TTC549 (cell line): ENCODE results near the gene MYL7.

Source experiments
- FAIRE-seq: peaks from 2 replicates; lab custom pipeline; 2012; peaks lifted over from hg19 to GRCh38; lab: Jason Lieb, UNC

The MYL7 gene

DNA sequence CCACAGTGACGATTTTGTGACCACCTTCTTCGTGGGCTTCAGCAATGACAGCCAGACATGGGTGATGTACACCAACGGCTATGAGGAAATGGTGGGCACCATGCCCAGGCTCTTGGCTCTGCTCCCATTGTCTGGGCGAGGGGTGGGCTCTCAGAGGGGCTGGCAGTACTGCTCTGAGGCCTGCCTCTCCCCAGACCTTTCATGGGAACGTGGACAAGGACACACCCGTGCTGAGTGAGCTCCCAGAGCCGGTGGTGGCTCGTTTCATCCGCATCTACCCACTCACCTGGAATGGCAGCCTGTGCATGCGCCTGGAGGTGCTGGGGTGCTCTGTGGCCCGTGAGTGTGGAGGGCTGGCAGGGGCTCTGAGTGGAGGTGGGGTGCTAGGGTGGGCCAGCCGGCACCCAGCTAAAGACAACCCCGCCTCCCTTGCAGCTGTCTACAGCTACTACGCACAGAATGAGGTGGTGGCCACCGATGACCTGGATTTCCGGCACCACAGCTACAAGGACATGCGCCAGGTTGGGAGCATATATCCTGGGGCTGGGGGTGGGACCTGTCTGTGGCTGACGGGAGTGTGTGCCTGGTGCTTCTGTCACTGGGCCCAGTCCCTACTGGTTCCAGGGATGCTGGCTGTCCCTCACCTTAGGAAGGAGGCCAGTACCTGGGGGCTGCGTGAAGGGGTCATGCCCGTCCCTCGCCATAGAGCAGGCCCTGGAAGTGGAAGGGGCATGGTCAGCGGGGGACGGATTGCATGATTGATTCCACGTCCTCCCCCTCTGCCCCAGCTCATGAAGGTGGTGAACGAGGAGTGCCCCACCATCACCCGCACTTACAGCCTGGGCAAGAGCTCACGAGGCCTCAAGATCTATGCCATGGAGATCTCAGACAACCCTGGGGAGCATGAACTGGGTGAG lies 30.2 kb downstream of the MYL7 start:
- no peak for FAIRE-seq

DNA sequence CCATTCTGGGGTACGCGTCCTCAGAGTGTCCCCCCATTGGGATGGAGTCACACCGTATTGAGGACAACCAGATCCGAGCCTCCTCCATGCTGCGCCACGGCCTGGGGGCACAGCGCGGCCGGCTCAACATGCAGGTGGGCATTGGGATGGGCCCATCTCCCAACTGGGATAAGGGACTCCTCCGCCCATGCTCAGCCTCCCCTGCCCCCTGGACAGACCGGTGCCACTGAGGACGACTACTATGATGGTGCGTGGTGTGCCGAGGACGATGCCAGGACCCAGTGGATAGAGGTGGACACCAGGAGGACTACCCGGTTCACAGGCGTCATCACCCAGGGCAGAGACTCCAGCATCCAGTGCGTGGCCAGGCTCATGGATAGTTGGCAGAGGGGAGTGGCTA lies 31.1 kb downstream of the MYL7 start:
- FAIRE-seq = no peak

DNA sequence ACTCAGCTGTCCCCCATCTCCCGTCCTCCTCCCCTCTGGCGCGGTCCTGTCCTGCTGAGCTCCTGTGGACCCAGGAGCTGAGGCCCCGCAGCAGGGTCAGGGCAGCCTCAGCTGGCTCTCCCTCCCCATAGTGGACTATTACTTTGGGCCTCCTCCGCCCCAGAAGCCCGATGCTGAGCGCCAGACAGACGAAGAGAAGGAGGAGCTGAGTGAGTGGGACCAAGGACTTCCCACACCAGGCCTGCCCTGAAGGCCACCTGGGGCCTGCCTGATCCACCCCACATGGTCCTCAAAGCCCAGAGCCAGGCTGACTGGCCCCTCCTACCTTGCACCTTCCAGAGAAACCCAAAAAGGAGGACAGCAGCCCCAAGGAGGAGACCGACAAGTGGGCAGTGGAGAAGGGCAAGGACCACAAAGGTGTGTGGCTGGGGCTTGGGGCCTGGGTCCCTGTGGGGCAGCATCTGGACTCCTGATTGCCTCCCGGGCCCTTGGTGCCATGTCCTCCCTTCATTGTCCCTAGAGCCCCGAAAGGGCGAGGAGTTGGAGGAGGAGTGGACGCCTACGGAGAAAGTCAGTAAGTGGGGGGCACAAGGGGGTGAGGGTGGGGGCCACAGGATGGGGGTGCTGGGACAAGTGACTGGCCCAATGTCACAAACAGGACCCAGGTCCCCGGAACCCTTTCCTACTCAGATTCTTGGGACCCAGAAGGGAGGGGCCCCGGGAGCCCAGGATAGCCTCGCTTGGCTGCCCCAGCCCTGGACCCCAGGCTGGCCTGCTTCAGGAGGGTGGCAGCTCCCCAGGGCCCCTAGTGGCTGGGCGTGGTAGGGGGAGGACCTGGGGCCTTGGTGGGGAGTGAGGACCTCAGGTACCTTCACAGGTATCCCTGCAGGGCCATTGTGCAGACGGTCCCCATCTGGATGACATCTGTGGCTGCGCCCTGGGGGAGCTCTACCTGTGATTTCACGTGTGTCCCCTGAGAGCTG lies 32.1 kb downstream of the MYL7 start:
- no peak for FAIRE-seq

DNA sequence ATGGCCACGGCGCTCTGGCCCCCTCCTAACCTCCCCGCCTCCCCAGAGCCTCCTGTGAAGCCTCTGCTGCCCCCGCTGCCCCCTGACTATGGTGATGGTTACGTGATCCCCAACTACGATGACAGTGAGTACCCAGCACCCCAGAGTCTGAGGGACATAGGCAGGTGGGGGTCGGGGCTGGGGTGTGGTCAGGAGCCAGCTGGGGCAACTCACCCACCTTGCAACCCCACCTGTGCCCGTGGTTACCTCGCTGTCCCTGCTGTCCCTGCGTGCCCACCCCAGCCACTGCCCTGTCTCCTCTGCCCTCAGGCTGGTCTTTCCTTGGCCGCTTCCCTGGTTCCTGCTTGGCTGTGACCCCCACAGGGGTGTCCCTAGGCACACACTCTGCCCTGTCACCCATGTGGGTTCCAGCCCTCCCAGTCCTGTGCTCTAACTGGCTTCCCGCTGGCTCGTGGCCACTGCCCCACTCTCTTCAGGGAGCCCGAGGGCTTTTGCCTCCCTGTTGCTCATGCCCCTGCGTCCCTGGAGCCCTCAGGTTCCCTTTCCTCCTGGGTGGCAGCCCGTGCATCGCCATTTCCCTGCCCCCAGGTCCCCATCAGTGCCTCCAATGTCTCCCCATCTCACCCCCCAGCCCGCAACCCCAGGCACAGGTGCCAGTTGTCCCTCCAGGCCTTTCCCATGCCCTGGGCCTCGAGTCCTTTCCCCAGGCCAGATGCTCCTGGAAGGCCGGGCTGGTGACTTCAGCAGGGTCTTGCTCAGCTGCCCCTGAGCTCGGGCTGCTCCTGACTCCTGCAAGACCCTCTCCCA lies 33.0 kb downstream of the MYL7 start:
- FAIRE-seq = no peak

DNA sequence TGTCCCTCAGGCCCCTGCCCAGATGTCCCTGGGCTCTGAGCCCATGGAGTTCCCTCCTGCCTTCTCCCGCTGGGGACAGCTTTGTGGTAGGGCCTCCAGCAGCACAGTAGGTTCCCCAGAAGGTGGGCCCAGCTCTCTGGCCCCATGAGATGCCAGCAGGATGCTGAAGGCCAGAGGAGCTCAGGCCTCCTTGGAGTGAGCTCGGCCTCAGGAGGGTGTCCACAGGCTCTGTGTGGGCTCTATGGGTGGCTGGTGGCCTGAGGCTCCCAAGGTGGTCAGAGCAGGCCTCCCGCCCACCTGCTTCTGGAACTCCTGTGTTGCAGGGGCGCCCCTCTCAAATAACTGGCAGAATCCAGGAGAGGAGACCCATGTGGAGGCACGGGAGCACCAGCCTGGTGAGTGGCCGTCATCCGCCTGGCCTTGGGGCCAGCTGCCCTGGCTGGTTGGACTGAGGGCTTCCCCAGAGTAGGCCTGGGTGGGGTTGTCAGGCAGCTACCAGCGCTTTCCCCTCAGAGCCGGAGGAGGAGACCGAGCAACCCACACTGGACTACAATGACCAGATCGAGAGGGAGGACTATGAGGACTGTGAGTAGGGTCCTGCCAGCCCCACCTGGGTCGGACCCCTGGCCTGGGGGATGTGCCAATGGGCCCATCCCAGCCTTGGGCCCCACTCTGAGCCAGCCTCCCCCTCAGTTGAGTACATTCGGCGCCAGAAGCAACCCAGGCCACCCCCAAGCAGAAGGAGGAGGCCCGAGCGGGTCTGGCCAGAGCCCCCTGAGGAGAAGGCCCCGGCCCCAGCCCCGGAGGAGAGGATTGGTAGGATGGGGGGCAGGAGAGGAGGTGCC lies 33.8 kb downstream of the MYL7 start:
- FAIRE-seq = no peak

DNA sequence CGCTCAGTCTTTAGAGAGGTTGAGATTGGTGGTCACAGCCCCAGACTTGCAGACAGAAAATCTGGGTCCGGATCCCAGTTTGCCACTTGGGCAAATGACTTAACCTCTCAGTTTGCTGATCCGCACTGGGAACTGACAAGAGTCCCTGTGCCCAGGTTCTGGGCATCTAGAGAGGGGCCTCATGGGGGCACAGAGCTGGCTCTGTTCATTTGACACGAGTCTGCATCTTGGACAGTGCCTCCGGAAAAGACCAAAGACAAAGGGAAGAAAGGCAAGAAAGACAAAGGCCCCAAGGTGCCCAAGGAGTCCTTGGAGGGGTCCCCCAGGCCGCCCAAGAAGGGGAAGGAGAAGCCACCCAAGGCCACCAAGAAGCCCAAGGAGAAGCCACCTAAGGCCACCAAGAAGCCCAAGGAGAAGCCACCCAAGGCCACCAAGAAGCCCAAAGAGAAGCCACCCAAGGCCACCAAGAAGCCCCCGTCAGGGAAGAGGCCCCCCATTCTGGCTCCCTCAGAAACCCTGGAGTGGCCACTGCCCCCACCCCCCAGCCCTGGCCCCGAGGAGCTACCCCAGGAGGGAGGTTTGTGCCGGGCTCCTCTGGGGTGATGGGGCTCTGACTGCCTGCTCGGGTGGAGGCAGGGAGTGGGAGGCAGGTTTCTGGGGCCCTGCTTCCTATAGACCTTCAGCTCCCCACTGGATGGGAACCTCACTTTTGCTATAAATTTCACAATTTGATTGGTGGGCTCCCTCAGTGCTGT lies 34.6 kb downstream of the MYL7 start:
- no peak for FAIRE-seq

DNA sequence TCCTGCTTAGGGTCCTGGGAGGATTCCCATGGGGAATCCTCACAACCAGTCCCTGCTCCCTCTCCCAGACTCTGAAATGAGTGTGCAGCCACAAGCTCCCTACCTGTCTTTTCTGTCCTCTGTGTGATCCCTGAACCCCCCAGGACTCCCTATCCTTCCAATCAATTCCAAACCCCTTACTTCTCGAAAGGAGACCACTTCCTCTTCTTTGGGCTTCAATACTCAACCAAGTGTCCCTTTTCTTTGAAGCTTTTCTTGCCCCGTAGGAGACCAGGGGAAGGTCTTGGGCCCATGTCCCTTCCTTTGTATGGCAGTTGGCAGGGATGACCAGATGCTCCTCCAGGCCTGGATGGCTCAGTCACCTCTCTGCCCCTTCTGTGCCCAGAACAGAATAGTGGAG lies 35.3 kb downstream of the MYL7 start:
- no peak for FAIRE-seq

DNA sequence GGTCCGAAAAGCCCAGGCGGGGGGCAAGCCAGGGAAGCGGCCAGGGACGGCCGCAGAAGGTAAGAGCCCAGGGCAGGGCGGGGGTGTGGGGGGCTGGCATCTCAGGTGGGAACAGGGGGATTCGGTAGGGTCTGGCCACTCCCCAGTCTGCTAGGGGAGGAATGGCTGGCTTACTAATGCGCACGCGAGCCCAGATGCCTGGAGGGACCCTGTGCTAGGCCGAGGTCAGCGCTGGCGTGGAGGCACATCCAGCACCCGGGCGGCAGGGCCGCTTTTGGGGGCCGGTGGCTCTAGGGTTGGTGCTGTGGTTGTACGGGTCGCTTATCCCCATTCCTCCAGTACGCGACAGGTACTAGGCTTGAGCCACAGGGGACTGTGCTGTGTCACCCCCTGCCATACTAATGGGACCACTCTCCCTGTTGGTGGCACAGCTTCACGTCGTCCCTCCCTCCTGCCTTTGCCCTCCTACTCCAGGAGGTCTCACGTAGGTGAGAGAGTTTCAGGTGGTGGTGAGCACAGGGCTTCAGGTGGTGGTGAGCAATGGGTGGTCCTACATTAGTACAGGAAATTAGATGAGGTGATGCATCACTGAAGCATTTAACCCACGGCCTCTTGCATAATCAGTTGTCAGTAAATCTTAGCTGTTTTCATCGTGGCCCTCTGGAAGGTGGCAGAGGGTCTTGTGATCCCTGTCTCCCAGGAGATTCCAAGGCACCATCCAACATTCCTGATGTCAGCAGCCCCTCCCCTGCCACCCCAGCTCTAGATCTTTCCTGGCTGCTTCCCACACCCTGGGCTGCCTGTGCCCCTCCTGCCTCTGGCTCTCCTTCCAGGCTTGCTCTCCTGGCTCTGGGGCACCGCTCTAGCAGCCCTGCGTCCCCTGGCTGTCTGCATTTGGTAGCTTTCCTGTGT lies 36.0 kb downstream of the MYL7 start:
- FAIRE-seq = no peak

DNA sequence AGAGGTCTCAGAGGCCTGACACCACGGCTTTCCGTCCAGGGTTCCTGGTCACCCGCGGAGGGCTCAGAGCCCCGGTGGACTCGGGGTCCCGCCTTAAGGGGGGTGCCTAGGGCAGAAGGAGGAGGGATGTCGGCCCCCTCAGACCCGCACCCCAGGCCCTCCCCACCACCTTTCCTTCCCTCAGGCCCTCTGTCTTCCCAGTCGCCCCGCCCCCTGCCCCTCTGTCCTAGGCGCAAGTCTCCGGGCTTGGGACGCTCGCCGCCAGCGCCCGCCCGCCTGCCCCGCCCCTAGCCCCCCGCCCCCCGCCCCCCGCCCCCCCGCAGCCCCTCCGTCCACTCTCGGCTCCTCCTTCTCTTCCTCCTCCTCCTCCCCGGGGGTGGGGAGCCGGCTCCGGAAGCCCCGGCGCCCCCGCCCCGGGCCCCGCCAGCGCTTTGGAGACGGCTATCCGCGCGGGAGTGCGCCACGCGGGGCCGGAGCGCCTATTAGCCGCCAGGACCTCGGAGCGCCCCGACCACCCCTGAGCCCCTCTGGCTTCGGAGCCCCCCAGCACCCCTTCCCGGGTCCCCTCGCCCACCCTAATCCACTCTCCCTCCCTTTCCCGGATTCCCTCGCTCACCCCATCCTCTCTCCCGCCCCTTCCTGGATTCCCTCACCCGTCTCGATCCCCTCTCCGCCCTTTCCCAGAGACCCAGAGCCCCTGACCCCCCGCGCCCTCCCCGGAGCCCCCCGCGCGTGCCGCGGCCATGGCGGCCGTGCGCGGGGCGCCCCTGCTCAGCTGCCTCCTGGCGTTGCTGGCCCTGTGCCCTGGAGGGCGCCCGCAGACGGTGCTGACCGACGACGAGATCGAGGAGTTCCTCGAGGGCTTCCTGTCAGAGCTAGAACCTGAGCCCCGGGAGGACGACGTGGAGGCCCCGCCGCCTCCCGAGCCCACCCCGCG lies 36.9 kb downstream of the MYL7 start, which contains the start of gene AEBP1:
TSS of gene AEBP1 (plus strand) at position 423 of the 937 bp plus-strand sequence. CDS start at position 744, 321 bp downstream.
- no peak for FAIRE-seq

DNA sequence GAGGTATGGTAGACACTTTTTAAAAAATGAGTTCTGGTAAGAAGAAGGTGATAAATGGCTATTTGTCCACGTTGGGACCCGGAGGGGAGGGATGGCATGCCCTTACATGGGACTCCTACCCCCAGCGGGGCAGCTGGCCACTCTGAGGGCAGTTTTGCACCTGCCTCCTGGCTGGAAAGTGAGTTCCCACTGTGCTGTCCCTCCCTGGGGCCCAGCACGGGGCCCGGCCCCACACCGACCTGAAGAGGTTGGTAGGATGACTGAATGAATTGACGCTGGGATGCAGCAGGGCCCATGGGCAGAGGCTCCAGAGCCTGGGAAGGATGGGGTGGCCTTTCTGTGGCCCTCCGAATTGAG lies 37.6 kb downstream of the MYL7 start:
- no peak for FAIRE-seq

DNA sequence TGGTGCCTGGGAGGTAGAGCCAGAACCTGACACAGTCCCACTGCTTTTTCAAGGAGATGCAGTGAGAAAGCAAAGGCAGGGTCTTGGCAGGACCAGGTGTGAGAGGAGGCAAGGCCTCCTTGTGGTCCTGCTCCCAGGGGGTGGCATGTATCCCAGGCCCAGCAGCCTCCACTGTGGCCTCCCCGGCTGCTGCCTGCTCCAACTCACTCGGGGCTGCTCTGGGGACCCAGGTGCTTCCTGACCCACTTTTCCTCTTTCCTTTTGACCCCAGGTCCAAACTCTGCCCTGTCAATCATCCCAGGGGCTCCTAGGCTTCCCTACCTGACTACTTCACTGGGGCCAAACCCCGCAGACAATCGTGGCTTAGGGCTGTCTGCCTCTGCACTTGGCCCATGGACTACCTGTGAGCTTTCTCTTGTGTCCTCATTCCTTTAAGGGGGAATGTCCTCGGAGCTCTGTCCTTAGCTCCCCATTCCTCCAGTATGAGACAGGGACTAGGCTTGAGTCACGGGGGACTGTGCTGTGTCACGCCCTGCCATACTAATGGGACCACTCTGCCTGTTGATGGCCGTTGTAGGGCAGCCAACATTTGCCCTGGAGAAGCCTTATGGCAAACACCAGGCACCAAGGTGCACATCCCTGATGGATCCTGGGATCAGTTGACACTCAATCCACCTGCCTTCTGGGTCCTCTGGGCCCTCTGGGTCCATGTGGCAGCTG lies 38.1 kb downstream of the MYL7 start:
- FAIRE-seq = no peak

DNA sequence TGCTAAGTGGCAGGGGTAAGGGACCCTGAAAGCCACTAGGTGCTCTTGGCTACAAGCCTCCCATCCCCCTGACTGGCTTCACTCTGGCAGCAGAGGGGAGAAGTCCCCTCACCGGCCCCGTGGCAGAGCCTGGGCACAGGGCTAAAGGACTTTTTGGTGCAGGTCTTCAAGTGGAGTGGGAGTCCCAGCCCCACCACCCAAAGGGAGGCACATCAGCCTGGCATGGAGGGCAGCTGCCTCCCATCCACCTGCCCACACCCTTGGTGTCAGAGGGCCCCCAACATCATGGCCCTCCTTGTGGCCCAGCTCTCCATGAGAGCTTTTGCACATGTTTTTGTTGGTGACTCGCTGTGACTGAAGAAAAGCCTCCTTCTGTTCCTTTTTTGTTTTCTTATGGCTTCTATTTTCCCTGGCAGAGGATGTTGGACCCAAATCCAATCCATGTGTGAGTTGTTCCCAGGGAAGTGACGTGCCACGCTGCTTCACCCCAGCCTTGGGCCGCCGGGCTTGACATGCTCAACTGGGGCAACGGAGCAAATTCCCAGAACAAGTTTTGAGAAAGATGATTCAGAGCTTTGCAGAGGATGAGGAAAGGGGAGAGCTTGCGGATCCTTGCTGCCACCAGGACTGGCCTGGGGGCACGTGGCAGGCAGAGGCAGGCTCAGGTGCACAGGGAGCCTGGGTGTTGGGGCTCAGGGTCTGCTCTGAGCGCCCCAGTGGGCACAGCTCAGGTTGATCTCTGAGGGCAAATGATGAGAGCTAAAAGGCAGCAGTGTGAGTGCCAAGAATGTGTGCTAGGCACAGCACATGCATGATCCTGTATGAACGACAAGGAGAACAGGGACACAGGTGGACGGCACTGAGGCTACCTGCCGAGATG lies 38.9 kb downstream of the MYL7 start:
- no peak for FAIRE-seq

DNA sequence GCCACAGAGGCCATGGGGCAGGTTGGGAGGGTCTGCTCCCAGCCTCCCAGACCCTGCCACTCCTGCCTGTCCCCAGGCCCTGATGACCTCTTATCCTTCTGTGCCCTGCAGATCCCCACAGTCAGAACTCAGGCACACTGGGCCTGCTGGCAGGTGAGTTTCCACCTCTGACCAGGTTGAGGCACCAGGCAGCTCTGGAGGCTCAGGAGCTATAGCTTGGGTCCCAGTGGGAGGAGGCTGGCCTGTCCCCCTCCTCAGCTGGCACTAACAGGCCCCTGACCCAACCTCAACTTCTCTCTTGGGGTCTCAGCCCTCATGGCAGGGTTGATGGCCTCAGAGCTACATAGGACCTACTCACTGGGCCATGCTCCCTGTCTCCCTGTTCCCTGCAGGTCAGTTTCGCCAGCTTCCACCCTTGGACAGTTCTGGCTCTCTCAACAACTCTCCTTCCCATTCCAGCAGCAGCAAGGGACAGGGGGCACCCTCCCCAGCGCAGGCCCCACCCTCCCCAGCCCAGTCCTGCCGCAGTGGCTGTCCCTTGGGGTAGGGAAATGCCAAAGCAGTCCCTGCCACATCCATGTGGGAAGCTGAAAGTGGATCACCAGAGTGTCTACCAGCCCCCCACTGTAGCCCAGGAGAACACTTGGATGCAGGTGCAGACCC lies 39.7 kb downstream of the MYL7 start:
- no peak for FAIRE-seq

DNA sequence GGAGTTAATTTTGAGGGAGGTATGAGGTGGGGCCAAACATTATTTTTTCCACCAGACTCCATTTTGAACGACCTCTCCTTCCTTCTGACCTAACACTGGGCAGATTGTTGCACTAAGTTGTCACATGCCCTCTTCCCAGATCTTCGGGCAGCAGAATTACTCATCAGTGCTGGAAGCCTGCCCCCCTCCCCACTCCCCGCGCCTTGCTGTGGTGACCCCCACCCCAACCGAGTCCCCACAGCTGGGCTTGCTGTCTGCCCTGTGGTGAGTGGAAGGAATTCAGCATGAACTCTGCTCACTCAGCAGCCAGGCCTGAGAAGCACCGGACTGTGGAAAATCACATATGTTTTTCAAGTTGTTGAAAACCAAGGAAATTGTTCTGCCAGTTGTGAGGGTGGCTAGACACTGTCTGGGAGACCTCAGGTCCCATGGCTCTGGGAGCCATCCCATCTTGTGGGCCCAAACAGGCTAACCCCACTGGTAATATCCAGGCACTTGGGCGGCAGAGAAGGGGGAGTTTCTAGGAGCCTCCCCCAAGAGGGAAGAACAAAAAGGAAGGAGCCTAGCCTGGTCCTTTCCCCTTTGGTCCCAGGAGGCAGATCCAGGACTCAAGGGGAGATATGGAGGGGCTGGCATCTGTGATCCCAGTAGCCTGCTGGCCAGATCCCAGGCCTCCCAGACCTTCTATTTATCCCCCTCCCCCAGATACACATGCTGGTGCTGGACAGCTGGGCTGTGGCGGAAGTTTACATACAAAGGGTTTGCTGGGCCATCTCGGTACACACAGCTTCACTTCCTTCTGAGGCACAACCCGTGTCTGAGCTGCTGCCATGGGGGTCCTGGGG lies 40.5 kb downstream of the MYL7 start:
- FAIRE-seq = no peak

DNA sequence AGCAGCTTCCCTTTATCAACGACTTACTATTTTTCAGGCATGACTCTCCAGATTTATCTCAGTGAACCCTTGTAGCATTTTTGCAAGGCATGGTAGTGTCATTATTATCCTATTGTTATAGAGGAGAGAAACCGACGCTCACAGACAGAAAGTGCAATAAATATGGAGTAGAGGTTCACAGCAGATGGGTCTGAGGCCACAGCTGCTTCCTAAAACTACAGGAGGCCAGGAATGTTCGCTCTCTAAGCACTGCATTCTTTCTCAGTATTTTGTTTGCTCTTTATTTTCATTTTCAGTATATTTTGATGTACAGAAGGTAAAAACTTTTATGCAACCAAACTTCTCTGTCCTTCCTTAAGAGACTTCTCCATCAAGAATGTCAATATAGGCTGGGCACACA lies 41.5 kb downstream of the MYL7 start:
- no peak for FAIRE-seq
